Panc1 (cell line): Measurements from ENCODE around the gene CHMP2B. TPM values are rescaled to one million over a fixed set of nuclear protein-coding genes. Genes with fewer than 3 reads are reported as not detected.

Source experiments
- ATAC-seq: fragments of 200-7000 bp; cut with Tn5 transposase; 2 replicates; pipeline ENCODE4 v1.9.1; 2020; ENCODE audit warnings: mild to moderate bottlenecking, moderate library complexity
- BruUV-seq: library from RNA; stranded (reverse); fragments of 400-500 nt; replicated peaks from 2 replicates; lab custom pipeline; 2021; lab: Mats Ljungman, UMichigan
- CTCF ChIA-PET: fragments of 300-600 bp; sonication (Branson Sonifier 250); formaldehyde crosslinking; loops from one replicate; lab custom pipeline; 2022; ENCODE audit warnings: antibody characterized with exemption; lab: Charles Lee
- POLR2A ChIA-PET: fragments of 300-600 bp; sonication (Branson Sonifier 250); formaldehyde crosslinking; loops from one replicate; lab custom pipeline; 2022; ENCODE audit warnings: antibody characterized with exemption; lab: Charles Lee
- DNase-seq: peaks from one replicate; pipeline ENCODE4 v3.0.0-alpha.2; 2010; ENCODE audit warnings: low read depth, low spot score
- H3K27ac ChIP-seq: 2 replicates; pipeline ENCODE4 v1.5.1; 2011; ENCODE audit warnings: mild to moderate bottlenecking, low read length, inconsistent platforms
- H3K27me3 ChIP-seq: fragments of 200-500 bp; sonication (Bioruptor generic); 2 replicates; pipeline ENCODE4 v1.6.0; 2014; ENCODE audit warnings: low read length, inconsistent platforms; ENCODE audit not compliant: control insufficient read depth, insufficient read depth
- H3K36me3 ChIP-seq: fragments of 200-500 bp; sonication (Bioruptor generic); 2 replicates; pipeline ENCODE4 v1.5.1; 2014; ENCODE audit warnings: inconsistent platforms, mild to moderate bottlenecking, low read length, moderate library complexity; ENCODE audit not compliant: control insufficient read depth, insufficient read depth
- H3K4me1 ChIP-seq: 2 replicates; pipeline ENCODE4 v1.5.1; 2011; ENCODE audit warnings: inconsistent platforms, mild to moderate bottlenecking, low read length, moderate library complexity; ENCODE audit not compliant: control insufficient read depth, insufficient read depth
- H3K4me3 ChIP-seq, 2 experiments: 2 replicates each; pipeline ENCODE4 v1.5.1; 2011 to 2012; ENCODE audit warnings: low read depth in 2 of 2, low read length in 2 of 2, mild to moderate bottlenecking in 2 of 2, inconsistent platforms in 1 of 2, moderate library complexity in 1 of 2
- H3K9me3 ChIP-seq: fragments of 200-500 bp; sonication (Bioruptor generic); 2 replicates; pipeline ENCODE4 v1.5.1; 2014; ENCODE audit warnings: low read depth, mild to moderate bottlenecking, inconsistent platforms, low read length, moderate library complexity; ENCODE audit not compliant: control insufficient read depth, insufficient read depth
- POLR2AphosphoS5 ChIP-seq: IDR thresholded peaks from 2 replicates; pipeline ENCODE4 v1.6.1; 2012; ENCODE audit warnings: mild to moderate bottlenecking, low read depth, low read length, moderate library complexity
- SIN3A ChIP-seq: IDR thresholded peaks from 2 replicates; pipeline ENCODE4 v1.6.1; 2012; ENCODE audit warnings: low read depth, mild to moderate bottlenecking, low read length, moderate library complexity, borderline replicate concordance; ENCODE audit not compliant: insufficient read depth
- TCF7L2 ChIP-seq: IDR thresholded peaks from 2 replicates; pipeline ENCODE4 v1.6.1; 2011; ENCODE audit warnings: mild to moderate bottlenecking, low read depth, low read length, inconsistent platforms
- in situ Hi-C: cut with HindIII; loops from 2 replicates; pipeline ENCODE4 v1.10.0; 2016; ENCODE audit warnings: low sequenced_read_pairs, low pct_unique_long_range_greater_than_20kb
- intact Hi-C: fragments of 100-400 bp; cut with micrococcal nuclease; formaldehyde crosslinking; loops from one replicate; pipeline ENCODE4 v1.10.0; 2022; ENCODE audit not compliant: unreplicated experiment
- total RNA-seq: library from RNA; stranded (reverse); gene quantifications from one replicate; pipeline ENCODE4 v1.2.1, GENCODE V29; 2021; ENCODE audit not compliant: unreplicated experiment
- TF ChIP-seq, protein P1 (sequence below), 2 experiments: IDR thresholded peaks; 2 replicates each; pipeline ENCODE4 v1.6.1; 2011 to 2012; ENCODE audit warnings: low read depth in 2 of 2, control low read depth in 1 of 2, low read length in 1 of 2, mild to moderate bottlenecking in 1 of 2, moderate library complexity in 1 of 2; ENCODE audit not compliant: insufficient read depth in 1 of 2
- TF ChIP-seq, protein P2 (sequence below): fragments of 450-650 bp; IDR thresholded peaks from 2 replicates; pipeline ENCODE4 v1.5.1; 2017; ENCODE audit warnings: mild to moderate bottlenecking

Gene CHMP2B
- total RNA-seq, 1 experiment from 2014 or later: 32.7 TPM

GRCh38 chr3:87203809-87204208 lies 23.3 kb upstream of the CHMP2B start:
- CTCF ChIA-PET: no interaction called here
- Histone ChIP-seq H3K27me3 (no peaks in the 10 kb centered on the region), H3K36me3 (no peaks in the 10 kb centered on the region), H3K9me3 (no peaks in the 10 kb centered on the region), H3K4me3 (no peak overlapping the region), H3K27ac (no peak overlapping the region), H3K4me1 (no peaks in the 10 kb centered on the region)
- no TSS peak for BruUV-seq
- POLR2A ChIA-PET: no interaction called here
- ATAC-seq (no peak), DNase-seq (no peak)
- in situ Hi-C loops: no loop called here
- intact Hi-C loops: no loop called here
- TF ChIP-seq POLR2AphosphoS5 (no peak), TCF7L2 (no peak), SIN3A (no peak)
- TF ChIP-seq, protein P1, sequence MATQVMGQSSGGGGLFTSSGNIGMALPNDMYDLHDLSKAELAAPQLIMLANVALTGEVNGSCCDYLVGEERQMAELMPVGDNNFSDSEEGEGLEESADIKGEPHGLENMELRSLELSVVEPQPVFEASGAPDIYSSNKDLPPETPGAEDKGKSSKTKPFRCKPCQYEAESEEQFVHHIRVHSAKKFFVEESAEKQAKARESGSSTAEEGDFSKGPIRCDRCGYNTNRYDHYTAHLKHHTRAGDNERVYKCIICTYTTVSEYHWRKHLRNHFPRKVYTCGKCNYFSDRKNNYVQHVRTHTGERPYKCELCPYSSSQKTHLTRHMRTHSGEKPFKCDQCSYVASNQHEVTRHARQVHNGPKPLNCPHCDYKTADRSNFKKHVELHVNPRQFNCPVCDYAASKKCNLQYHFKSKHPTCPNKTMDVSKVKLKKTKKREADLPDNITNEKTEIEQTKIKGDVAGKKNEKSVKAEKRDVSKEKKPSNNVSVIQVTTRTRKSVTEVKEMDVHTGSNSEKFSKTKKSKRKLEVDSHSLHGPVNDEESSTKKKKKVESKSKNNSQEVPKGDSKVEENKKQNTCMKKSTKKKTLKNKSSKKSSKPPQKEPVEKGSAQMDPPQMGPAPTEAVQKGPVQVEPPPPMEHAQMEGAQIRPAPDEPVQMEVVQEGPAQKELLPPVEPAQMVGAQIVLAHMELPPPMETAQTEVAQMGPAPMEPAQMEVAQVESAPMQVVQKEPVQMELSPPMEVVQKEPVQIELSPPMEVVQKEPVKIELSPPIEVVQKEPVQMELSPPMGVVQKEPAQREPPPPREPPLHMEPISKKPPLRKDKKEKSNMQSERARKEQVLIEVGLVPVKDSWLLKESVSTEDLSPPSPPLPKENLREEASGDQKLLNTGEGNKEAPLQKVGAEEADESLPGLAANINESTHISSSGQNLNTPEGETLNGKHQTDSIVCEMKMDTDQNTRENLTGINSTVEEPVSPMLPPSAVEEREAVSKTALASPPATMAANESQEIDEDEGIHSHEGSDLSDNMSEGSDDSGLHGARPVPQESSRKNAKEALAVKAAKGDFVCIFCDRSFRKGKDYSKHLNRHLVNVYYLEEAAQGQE (IDR thresholded peaks at IDR 0.05; ENCODE audit: insufficient read depth in 1 of 2, low read depth in 2 of 2, low read length in 1 of 2): no peak
- TF ChIP-seq, protein P2, sequence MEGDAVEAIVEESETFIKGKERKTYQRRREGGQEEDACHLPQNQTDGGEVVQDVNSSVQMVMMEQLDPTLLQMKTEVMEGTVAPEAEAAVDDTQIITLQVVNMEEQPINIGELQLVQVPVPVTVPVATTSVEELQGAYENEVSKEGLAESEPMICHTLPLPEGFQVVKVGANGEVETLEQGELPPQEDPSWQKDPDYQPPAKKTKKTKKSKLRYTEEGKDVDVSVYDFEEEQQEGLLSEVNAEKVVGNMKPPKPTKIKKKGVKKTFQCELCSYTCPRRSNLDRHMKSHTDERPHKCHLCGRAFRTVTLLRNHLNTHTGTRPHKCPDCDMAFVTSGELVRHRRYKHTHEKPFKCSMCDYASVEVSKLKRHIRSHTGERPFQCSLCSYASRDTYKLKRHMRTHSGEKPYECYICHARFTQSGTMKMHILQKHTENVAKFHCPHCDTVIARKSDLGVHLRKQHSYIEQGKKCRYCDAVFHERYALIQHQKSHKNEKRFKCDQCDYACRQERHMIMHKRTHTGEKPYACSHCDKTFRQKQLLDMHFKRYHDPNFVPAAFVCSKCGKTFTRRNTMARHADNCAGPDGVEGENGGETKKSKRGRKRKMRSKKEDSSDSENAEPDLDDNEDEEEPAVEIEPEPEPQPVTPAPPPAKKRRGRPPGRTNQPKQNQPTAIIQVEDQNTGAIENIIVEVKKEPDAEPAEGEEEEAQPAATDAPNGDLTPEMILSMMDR: no peak

DNA sequence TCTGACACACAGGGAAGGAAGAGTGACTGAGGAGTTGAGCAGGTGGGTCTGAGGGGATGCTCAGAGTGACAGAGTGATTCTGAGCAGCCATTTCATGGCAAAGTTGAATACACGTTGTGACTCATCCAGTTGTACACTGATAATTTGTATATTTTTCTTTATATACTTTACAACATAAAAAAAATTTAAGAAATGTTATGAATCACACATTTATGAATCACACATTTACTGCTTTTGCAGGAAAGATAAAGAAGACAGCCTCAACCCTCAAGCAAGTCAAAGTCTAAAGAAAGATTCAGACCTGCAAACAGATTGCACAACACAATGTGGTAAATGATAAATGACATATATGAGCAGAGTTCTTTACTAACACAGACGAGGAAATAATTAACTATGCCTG lies 21.0 kb upstream of the CHMP2B start:
- CTCF ChIA-PET: no interaction called here
- POLR2A ChIA-PET: no interaction called here
- Histone ChIP-seq H3K27ac (no peak overlapping the region), H3K4me1 (no peaks in the 10 kb centered on the region), H3K9me3 (no peaks in the 10 kb centered on the region), H3K36me3 (no peaks in the 10 kb centered on the region), H3K4me3 (no peak overlapping the region), H3K27me3 (no peaks in the 10 kb centered on the region)
- TF ChIP-seq TCF7L2 (no peak), SIN3A (no peak), POLR2AphosphoS5 (no peak)
- TF ChIP-seq, protein P2: no peak
- TF ChIP-seq, protein P1 (IDR thresholded peaks at IDR 0.05; ENCODE audit: insufficient read depth in 1 of 2, low read depth in 2 of 2, low read length in 1 of 2): no peak
- ATAC-seq (peak; percentile 66), DNase-seq (no peak)
- intact Hi-C loops (no loop called here), in situ Hi-C loops (no loop called here)
- no TSS peak for BruUV-seq
